Dedifferentiated amniotic fluid mesenchymal stem cell (primary cell): Measurements from ENCODE around the gene SVOPL.

Experiments
- DNase-seq: peaks from one replicate; pipeline ENCODE4 v3.0.0-alpha.2; 2016; ENCODE audit errors: extremely low spot score

SVOPL gene

GRCh38 chr7:138608275-138608674, 92.9 kb downstream of the SVOPL start:
- DNase-seq, result no peak

GRCh38 chr7:138607216-138608126, 93.7 kb downstream of the SVOPL start:
- DNase-seq, result no peak

- no peak for DNase-seq
Measured at GRCh38 chr7:138606236-138606635, 94.9 kb downstream of the SVOPL start.

- no peak for DNase-seq
Measured at GRCh38 chr7:138603549-138604318, 97.4 kb downstream of the SVOPL start.

- DNase-seq, result no peak
Measured at GRCh38 chr7:138602451-138602850, 98.7 kb downstream of the SVOPL start.

- no peak for DNase-seq
Measured at GRCh38 chr7:138595454-138595853, 105.7 kb downstream of the SVOPL start.

- no peak for DNase-seq
Measured at GRCh38 chr7:138590154-138590553, 111.0 kb downstream of the SVOPL start.

GRCh38 chr7:138588986-138589385, 112.2 kb downstream of the SVOPL start:
- no peak for DNase-seq

- no peak for DNase-seq
Measured at GRCh38 chr7:138587485-138587884, 113.7 kb downstream of the SVOPL start.

GRCh38 chr7:138585283-138585993, 115.7 kb downstream of the SVOPL start:
- DNase-seq, result no peak

- no peak for DNase-seq
Measured at GRCh38 chr7:138584696-138585095, 116.5 kb downstream of the SVOPL start.

GRCh38 chr7:138584283-138584682, 116.9 kb downstream of the SVOPL start:
- DNase-seq, result no peak

- DNase-seq, result no peak
Measured at GRCh38 chr7:138581065-138581464, 120.1 kb downstream of the SVOPL start.

- no peak for DNase-seq
Measured at GRCh38 chr7:138579671-138580070, 121.5 kb downstream of the SVOPL start.

GRCh38 chr7:138579136-138579535, 122.0 kb downstream of the SVOPL start:
- DNase-seq, result no peak

- DNase-seq, result no peak
Measured at GRCh38 chr7:138575897-138576428, 125.2 kb downstream of the SVOPL start.

- no peak for DNase-seq
Measured at GRCh38 chr7:138573741-138574140, 127.4 kb downstream of the SVOPL start.

GRCh38 chr7:138570715-138571114, 130.4 kb downstream of the SVOPL start:
- no peak for DNase-seq

- DNase-seq, result no peak
Measured at GRCh38 chr7:138569418-138569817, 131.7 kb downstream of the SVOPL start.

GRCh38 chr7:138568655-138569054, 132.5 kb downstream of the SVOPL start:
- no peak for DNase-seq

GRCh38 chr7:138565451-138566114, 135.6 kb downstream of the SVOPL start:
- no peak for DNase-seq
